ENCODE data around the gene LSR.

DNA sequence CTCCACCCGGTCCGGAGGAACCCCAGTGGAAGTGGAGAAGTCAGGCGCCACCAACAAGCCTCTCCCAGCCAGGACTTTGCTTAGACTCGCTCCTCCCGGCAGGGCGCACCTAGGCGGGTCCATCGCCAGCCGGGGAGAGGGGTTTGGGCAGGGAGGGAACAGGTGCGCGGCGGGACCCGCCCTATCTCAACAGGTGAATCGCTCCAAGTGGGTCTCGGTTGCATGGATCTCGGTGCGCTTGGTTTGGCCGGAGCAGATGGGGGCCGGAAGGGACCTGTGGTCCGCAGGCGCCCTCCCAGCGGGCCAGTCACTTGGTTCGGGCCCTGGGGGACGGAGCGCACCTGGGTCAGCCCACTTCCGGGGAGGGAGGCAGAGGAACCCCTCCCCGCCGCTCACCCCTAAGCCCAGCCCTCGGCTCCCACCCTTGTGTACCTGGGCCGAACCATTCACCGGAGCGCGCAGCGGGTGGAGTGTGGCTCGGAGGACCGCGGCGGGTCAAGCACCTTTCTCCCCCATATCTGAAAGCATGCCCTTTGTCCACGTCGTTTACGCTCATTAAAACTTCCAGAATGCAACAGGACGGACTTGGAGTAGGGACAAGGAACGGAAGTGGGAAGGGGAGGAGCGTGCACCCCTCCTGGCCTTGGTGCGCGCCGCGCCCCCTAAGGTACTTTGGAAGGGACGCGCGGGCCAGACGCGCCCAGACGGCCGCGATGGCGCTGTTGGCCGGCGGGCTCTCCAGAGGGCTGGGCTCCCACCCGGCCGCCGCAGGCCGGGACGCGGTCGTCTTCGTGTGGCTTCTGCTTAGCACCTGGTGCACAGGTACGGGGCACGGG, at the start of gene LSR:
- TF ChIP-seq POLR2A (IDR thresholded peaks at IDR 0.05): peak; percentile 82 to 97
- TF ChIP-seq, protein P1, sequence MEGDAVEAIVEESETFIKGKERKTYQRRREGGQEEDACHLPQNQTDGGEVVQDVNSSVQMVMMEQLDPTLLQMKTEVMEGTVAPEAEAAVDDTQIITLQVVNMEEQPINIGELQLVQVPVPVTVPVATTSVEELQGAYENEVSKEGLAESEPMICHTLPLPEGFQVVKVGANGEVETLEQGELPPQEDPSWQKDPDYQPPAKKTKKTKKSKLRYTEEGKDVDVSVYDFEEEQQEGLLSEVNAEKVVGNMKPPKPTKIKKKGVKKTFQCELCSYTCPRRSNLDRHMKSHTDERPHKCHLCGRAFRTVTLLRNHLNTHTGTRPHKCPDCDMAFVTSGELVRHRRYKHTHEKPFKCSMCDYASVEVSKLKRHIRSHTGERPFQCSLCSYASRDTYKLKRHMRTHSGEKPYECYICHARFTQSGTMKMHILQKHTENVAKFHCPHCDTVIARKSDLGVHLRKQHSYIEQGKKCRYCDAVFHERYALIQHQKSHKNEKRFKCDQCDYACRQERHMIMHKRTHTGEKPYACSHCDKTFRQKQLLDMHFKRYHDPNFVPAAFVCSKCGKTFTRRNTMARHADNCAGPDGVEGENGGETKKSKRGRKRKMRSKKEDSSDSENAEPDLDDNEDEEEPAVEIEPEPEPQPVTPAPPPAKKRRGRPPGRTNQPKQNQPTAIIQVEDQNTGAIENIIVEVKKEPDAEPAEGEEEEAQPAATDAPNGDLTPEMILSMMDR (IDR thresholded peaks at IDR 0.05): peak in 1 of 6 experiments; percentile 20
